ENCODE measurements around the gene RYR3. TPM values are rescaled to one million over a fixed set of nuclear protein-coding genes. Genes with fewer than 3 reads are reported as not detected.

The RYR3 gene
- total and polyA plus RNA-seq, 10 of the 15 experiments (the other 5 are each of a cell fraction or from before 2014, with no cell fraction given), result under 0.01 to 0.44 (median 0.16) TPM; not detected in 5

DNA sequence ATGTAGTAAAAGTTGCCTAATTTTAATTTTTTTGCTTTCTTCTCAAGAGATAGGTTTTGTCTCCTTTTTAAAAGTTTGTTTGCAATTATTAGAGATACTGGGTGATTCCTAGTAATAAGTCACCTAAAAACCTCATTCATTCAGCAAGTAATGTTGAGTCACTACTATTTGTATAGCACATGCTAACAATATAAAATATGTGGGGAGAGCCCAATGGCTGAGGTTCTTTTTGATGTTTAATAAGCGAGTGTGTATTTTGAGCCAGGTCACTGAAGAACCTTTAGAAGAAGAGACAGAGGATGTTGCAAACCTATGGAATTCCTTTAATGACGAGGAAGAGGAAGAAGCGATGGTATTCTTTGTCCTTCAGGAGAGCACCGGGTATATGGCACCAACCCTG lies 533.8 kb downstream of the RYR3 start (continued):
- TF ChIP-seq BCL3 (IDR thresholded peaks at IDR 0.05; ENCODE audit: borderline replicate concordance, insufficient read depth, low read depth, low read length, poor library complexity, severe bottlenecking) (no peak), NR2F1 (conservative IDR thresholded peaks at IDR 0.05) (no peak), MAX (IDR thresholded peaks at IDR 0.05; ENCODE audit: low read depth, low read length) (no peak), YY1 (IDR thresholded peaks at IDR 0.05; ENCODE audit: low read depth, low read length) (no peak), CREB1 (IDR thresholded peaks at IDR 0.05; ENCODE audit: low read depth) (no peak), POLR2A (IDR thresholded peaks at IDR 0.05; ENCODE audit: low read depth, low read length) (no peak), RUNX3 (IDR thresholded peaks at IDR 0.05; ENCODE audit: low read length) (no peak), HDAC6 (IDR thresholded peaks at IDR 0.05; ENCODE audit: unreplicated experiment) (no peak), SMC3 (IDR thresholded peaks at IDR 0.05; ENCODE audit: borderline replicate concordance, low read length) (no peak)

DNA sequence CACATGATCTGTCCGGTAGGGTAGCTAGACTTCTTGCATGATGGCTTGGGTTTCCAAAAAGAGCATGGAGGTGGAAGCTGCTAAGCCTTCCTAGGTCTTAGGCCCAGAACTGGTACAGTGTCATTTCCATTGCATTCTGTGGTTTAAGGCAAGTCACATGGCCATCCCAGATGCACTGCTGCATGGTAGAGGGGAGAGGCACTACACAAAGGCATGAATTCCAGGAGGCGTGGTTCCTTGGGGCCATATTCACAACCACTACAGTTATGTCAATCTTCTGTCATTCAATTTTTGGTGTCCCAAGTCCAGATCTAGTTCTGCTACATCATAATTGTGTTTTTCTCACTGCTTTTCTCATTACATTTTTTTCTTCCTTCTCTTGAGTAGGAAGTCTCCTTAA lies 535.4 kb downstream of the RYR3 start:
- 56% methylated on average over 2 of the region's 2 CpGs for WGBS (ENCODE audit: insufficient coverage, insufficient replicate concordance, low lambda C conversion rate, missing lambda C conversion rate)

More for the DNA sequence above, 535.4 kb downstream of the RYR3 start:
- in situ Hi-C loops (cut with MboI) (no loop called here), intact Hi-C loops (cut with micrococcal nuclease; ENCODE audit: unreplicated experiment) (no loop called here)
- no peak for FAIRE-seq
- no peaks in the 10 kb centered on the region for H3K4me1 ChIP-seq (ENCODE audit: control insufficient read depth, insufficient read depth, low read length)
- TF ChIP-seq TCF12 (IDR thresholded peaks at IDR 0.05; ENCODE audit: low read depth, low read length), result no peak
- ChIA-PET POLR2A (no interaction called here), SMC1A (ENCODE audit: uncharacterized antibody, unreplicated experiment) (no interaction called here), CTCF (no interaction called here), RAD21 (ENCODE audit: unreplicated experiment) (no interaction called here)
- ATAC-seq, result no peak
- DNase-seq (ENCODE audit: low read depth, low spot score), result no peak
- H2AFZ ChIP-seq (ENCODE audit: control insufficient read depth, low read depth, low read length), result no peak overlapping the region
- no peaks in the 10 kb centered on the region for H3K79me2 ChIP-seq (ENCODE audit: control insufficient read depth, insufficient read depth, low read length)
- no peaks in the 10 kb centered on the region for H4K20me1 ChIP-seq (ENCODE audit: control insufficient read depth, insufficient read depth)
- no peak overlapping the region for H3K4me3 ChIP-seq
- no peak overlapping the region for H3K4me2 ChIP-seq (ENCODE audit: control insufficient read depth, insufficient read depth)
- no peak overlapping the region for H3K9ac ChIP-seq (ENCODE audit: control insufficient read depth, insufficient read depth, low read length)
- H3K27ac ChIP-seq (ENCODE audit: control insufficient read depth, insufficient read depth), result no peak overlapping the region
- H3K36me3 ChIP-seq (ENCODE audit: control insufficient read depth in 2 of 2, insufficient read depth in 2 of 2, low read length in 1 of 2), result no peaks in the 10 kb centered on the region
- no peaks in the 10 kb centered on the region for H3K27me3 ChIP-seq (replicated peaks in 1 of 2; ENCODE audit: control insufficient read depth in 2 of 2, insufficient read depth in 2 of 2, low read length in 1 of 2)
- no peaks in the 10 kb centered on the region for H3K9me3 ChIP-seq (replicated peaks; ENCODE audit: control insufficient read depth, insufficient read depth, low read length)
- BruUV-seq (replicated peaks), result no TSS peak
